Measurements from ENCODE around the gene CHD9NB. TPM values are rescaled to one million over a fixed set of nuclear protein-coding genes. Genes with fewer than 3 reads are reported as not detected.

CHD9NB gene
- total RNA-seq, 1 donor from 2014 or later, result 0.77 TPM

DNA sequence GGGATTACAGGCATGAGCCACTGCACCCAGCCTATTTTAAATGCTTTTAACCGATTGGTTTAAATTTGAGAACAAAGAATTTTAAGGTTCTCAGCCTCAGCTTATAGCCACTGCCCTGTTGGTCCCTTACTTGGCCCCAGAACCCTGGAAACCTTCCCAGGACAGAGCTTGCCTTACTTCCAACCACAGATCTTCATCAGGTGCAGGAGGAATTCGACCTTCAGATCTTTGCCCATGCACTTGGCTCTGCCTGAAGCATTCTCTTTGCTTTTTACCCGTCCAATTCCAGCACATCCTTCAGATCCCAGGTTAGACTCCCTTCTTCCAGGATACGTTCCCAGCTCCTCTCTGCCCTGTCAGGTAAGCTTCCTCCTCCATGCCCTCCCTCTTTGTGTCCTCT, 29.8 kb upstream of the CHD9NB start:
- DNase-seq, result no peak
- Histone ChIP-seq H3K27me3 (ENCODE audit: low read depth) (no peaks in the 10 kb centered on the region), H3K27ac (replicated peaks) (peak overlapping the region; percentile 94), H3K4me3 (no peak overlapping the region), H3K9me3 (replicated peaks) (no peaks in the 10 kb centered on the region), H3K4me1 (peaks cover 94% of the 10 kb centered on the region), H3K36me3 (no peaks in the 10 kb centered on the region)
- intact Hi-C loops (cut with micrococcal nuclease), result no loop called here
- TF ChIP-seq, protein P1, sequence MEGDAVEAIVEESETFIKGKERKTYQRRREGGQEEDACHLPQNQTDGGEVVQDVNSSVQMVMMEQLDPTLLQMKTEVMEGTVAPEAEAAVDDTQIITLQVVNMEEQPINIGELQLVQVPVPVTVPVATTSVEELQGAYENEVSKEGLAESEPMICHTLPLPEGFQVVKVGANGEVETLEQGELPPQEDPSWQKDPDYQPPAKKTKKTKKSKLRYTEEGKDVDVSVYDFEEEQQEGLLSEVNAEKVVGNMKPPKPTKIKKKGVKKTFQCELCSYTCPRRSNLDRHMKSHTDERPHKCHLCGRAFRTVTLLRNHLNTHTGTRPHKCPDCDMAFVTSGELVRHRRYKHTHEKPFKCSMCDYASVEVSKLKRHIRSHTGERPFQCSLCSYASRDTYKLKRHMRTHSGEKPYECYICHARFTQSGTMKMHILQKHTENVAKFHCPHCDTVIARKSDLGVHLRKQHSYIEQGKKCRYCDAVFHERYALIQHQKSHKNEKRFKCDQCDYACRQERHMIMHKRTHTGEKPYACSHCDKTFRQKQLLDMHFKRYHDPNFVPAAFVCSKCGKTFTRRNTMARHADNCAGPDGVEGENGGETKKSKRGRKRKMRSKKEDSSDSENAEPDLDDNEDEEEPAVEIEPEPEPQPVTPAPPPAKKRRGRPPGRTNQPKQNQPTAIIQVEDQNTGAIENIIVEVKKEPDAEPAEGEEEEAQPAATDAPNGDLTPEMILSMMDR (IDR thresholded peaks at IDR 0.05; ENCODE audit: borderline replicate concordance), result no peak

DNA sequence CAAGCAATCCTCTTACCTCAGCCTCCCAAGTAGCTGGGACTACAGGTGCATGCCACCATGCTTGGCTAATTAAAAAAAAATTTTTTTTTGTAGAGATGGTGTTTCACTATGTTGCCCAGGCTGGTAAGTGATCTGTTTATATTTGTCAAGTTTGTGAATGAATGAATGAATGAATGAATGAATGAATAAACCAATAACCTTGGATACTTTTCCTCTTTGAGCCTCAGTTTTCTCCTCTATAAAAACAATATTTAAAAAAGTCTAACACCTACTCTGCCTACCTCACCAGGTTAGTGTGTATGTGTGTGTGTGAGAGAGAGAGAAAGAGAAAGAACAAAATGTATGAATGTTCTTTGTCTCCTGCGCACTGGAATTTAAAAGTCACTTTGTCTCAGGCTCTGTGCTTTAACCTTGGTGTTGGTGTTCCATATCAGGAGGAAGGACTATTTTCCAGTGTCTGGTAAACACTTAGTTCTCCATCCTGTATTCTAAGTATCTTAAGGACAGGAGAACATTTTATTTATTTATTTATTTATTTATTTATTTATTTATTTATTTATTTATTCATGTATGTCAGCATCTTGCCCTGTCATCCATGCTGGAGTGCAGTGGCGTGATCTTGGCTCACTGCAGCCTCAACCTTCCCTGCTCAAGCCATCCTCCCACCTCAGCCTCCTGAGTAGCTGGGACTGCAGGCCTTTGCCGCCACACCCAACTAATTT, 29.1 kb upstream of the CHD9NB start:
- DNase-seq, result no peak
- Histone ChIP-seq H3K27ac (replicated peaks) (peak overlapping the region; percentile 94), H3K4me1 (peaks cover 90% of the 10 kb centered on the region), H3K27me3 (ENCODE audit: low read depth) (no peaks in the 10 kb centered on the region), H3K4me3 (no peak overlapping the region), H3K36me3 (no peaks in the 10 kb centered on the region), H3K9me3 (replicated peaks) (no peaks in the 10 kb centered on the region)
- TF ChIP-seq, protein P1 (IDR thresholded peaks at IDR 0.05; ENCODE audit: borderline replicate concordance), result no peak
- intact Hi-C loops (cut with micrococcal nuclease), result no loop called here

DNA sequence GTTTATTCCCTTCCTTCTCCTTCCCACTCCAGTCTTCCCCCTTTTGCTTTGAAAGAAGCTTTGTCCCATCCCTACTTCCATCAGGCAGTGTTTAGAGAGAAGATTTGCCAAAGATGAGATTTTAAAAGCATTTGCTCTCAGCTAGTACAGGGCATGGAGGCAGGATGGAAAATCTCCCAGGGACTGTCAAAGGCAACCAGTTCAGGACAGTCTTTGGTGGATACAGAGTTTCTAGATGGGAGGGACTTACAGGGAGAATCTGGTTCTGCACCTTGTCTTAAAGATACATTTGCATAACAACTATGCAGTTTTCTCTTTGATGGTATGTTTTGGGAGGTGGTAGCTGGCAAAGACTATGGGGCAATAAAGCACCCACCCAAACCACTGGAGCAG, 28.3 kb upstream of the CHD9NB start:
- no peaks in the 10 kb centered on the region for H3K9me3 ChIP-seq (replicated peaks)
- intact Hi-C loops (cut with micrococcal nuclease), result no loop called here
- no peak for DNase-seq
- H3K4me3 ChIP-seq, result no peak overlapping the region
- no peaks in the 10 kb centered on the region for H3K27me3 ChIP-seq (ENCODE audit: low read depth)
- no peaks in the 10 kb centered on the region for H3K36me3 ChIP-seq
- TF ChIP-seq, protein P1 (IDR thresholded peaks at IDR 0.05; ENCODE audit: borderline replicate concordance), result no peak
- H3K27ac ChIP-seq (replicated peaks), result peak overlapping the region; percentile 94
- H3K4me1 ChIP-seq, result peaks cover 85% of the 10 kb centered on the region

DNA sequence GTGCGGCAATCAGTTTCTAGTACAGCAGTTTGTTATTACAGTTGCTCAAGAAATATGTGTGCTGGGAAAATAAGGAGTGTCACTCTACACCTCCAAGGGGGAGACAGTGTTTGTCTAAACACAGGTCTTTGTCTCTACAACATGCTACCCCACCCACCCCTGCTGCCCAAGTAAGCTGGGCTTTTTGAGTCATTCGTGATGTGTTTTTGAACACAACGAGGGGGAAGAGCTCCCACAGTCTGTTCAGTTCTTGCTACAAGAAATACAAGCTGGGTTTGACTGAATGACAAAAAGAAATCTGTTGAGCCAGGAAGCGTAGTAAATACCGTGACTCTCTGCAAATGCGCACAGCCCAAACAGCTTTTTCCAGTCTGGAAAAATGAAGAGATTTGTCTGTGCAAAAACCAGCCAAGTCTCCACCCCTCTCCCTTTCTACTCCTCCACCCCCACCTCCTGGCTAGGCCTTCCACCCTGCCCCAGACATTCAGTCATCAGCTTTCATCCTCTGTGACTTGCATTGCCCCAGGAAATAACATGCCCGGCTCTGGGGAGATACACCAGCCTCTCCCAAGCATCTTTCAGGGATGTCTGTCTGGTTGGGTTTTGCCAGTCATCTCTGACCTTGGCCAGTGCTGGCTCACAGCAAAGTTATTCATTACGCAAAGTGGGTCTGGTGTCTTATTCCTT, 27.8 kb upstream of the CHD9NB start:
- TF ChIP-seq, protein P1 (IDR thresholded peaks at IDR 0.05; ENCODE audit: borderline replicate concordance), result no peak
- H3K27ac ChIP-seq (replicated peaks), result peak overlapping the region; percentile 94
- no peaks in the 10 kb centered on the region for H3K27me3 ChIP-seq (ENCODE audit: low read depth)
- peaks cover 79% of the 10 kb centered on the region for H3K4me1 ChIP-seq
- intact Hi-C loops (cut with micrococcal nuclease), result no loop called here
- DNase-seq, result peak; percentile 61
- peak overlapping the region; percentile 2 for H3K4me3 ChIP-seq
- H3K36me3 ChIP-seq, result no peaks in the 10 kb centered on the region
- no peaks in the 10 kb centered on the region for H3K9me3 ChIP-seq (replicated peaks)

DNA sequence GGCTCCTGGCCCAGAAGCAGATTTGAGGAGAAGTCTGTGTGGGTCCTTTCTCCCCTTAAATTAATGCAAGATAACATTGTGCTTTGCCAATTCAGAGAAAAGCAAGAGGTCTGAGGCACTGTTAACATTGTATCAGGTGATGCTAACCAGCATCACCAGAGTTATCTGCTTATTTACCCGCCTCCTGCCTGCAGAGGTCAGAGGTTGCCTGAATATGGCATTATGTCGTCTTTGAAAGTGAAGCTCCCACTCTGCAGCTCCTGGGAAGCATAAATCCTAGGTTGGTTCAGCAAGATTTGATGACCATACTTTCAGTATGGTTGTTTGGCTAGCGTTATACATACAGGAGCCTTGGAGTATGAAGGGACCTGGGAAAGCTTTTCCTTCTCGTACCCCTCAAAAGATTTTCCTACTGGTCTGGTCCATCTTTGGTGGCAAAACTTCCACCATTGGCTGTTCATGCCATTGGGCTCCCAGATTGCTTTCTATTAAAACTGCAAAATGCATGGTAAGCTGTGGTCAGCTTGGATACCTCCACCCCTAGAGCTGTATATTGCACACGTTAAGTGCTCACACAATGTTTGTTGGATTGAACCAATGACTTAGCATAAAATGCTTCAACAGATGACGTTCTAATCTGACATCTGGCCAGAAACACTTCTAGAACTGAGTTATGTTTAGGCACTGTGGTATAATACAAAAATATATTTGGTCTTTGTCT, 26.2 kb upstream of the CHD9NB start:
- H3K9me3 ChIP-seq (replicated peaks), result peaks cover 4% of the 10 kb centered on the region
- TF ChIP-seq, protein P1 (IDR thresholded peaks at IDR 0.05; ENCODE audit: borderline replicate concordance), result no peak
- no peaks in the 10 kb centered on the region for H3K27me3 ChIP-seq (ENCODE audit: low read depth)
- H3K4me3 ChIP-seq, result no peak overlapping the region
- H3K36me3 ChIP-seq, result no peaks in the 10 kb centered on the region
- no peak for DNase-seq
- H3K4me1 ChIP-seq, result peaks cover 64% of the 10 kb centered on the region
- intact Hi-C loops (cut with micrococcal nuclease), result no loop called here
- H3K27ac ChIP-seq (replicated peaks), result peak overlapping the region; percentile 94

Measured in left ventricle myocardium inferior (tissue), 1 donor.